ENCODE measurements around the gene RAP2B. TPM values are rescaled to one million over a fixed set of nuclear protein-coding genes. Genes with fewer than 3 reads are reported as not detected.
A peak's percentile ranks its signal among the peaks of the same experiment; 100 is the strongest.

Gene RAP2B
- total RNA-seq, 1 donor from 2014 or later = 12.2 TPM

DNA sequence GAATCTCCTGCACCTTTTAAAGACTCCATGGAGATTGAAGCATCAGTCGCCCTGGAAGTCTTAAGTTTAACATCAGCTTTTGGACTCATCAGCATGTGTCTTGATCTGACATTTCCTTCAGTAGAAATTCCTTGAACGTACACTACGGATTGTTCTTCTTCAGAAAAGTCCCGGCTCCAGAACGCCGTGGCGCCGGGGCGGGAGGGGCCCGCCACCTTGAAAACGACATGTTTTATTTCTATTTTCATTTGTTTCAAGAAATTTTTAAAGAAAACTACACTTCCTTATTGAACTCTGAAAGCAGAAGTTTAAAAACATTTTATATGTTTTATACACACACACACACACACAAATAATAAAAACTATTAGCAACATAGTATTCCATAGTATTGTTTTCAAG is 32.6 kb upstream of the RAP2B start:
- Mint-ChIP-seq H3K36me3 (ENCODE audit: low read depth) (no peaks in the 10 kb centered on the region), H3K27me3 (no peaks in the 10 kb centered on the region), H3K9me3 (peaks cover under 1% of the 10 kb centered on the region), H3K4me3 (no peak overlapping the region), H3K4me1 (no peaks in the 10 kb centered on the region), H3K27ac (no peak overlapping the region)
- no peak for DNase-seq
- TF ChIP-seq, protein P1, sequence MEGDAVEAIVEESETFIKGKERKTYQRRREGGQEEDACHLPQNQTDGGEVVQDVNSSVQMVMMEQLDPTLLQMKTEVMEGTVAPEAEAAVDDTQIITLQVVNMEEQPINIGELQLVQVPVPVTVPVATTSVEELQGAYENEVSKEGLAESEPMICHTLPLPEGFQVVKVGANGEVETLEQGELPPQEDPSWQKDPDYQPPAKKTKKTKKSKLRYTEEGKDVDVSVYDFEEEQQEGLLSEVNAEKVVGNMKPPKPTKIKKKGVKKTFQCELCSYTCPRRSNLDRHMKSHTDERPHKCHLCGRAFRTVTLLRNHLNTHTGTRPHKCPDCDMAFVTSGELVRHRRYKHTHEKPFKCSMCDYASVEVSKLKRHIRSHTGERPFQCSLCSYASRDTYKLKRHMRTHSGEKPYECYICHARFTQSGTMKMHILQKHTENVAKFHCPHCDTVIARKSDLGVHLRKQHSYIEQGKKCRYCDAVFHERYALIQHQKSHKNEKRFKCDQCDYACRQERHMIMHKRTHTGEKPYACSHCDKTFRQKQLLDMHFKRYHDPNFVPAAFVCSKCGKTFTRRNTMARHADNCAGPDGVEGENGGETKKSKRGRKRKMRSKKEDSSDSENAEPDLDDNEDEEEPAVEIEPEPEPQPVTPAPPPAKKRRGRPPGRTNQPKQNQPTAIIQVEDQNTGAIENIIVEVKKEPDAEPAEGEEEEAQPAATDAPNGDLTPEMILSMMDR (IDR thresholded peaks at IDR 0.05) = no peak
- CTCF ChIA-PET = no interaction called here
- intact Hi-C loops (cut with micrococcal nuclease) = no loop called here
- POLR2A ChIA-PET = interaction anchor here (0.6 kb wide), 1 partner anchor 10 kb away, joined by 7 read pairs; no protein-coding TSS in a partner anchor
- ATAC-seq (ENCODE audit: low read depth) = no peak

GRCh38 chr3:153129866-153130265 is 32.2 kb upstream of the RAP2B start:
- Mint-ChIP-seq H3K27me3 (no peaks in the 10 kb centered on the region), H3K9me3 (no peaks in the 10 kb centered on the region), H3K4me1 (no peaks in the 10 kb centered on the region), H3K4me3 (no peak overlapping the region), H3K27ac (no peak overlapping the region), H3K36me3 (ENCODE audit: low read depth) (no peaks in the 10 kb centered on the region)
- intact Hi-C loops (cut with micrococcal nuclease) = no loop called here
- DNase-seq (no peak), ATAC-seq (ENCODE audit: low read depth) (no peak)
- TF ChIP-seq, protein P1 (IDR thresholded peaks at IDR 0.05) = no peak
- ChIA-PET CTCF (no interaction called here), POLR2A (interaction anchor here (1.5 kb wide), 1 partner anchor 31 kb away, joined by 9 read pairs; no protein-coding TSS in a partner anchor)

GRCh38 chr3:153130312-153130977 is 31.6 kb upstream of the RAP2B start:
- ATAC-seq (ENCODE audit: low read depth) = peak; percentile 60
- intact Hi-C loops (cut with micrococcal nuclease) = no loop called here
- TF ChIP-seq, protein P1 (IDR thresholded peaks at IDR 0.05) = no peak

DNA sequence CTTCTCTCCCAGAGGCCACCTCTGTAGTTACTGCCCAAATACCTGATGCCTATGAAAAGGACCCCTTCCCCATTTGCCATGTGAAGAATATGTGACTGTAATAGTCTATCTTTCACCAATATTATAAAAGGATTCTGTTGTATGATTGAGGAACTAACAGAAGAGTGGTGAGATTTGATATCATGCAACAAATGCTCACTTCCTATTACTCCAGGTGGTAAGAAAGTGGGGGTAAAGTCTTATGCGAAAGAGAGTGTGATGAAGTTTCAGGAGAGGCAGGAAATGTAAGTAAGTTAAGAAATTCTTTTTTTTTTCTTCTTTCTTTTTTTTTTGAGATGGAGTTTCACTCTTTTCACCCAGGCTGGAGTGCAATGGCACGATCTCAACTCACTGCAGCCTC is 24.4 kb upstream of the RAP2B start:
- TF ChIP-seq, protein P1 (IDR thresholded peaks at IDR 0.05) = no peak
- intact Hi-C loops (cut with micrococcal nuclease) = no loop called here
- Mint-ChIP-seq H3K9me3 (no peaks in the 10 kb centered on the region), H3K27ac (no peak overlapping the region), H3K36me3 (ENCODE audit: low read depth) (no peaks in the 10 kb centered on the region), H3K27me3 (no peaks in the 10 kb centered on the region), H3K4me1 (peaks cover 5% of the 10 kb centered on the region), H3K4me3 (no peak overlapping the region)
- no peak for DNase-seq
- ChIA-PET CTCF (no interaction called here), POLR2A (interaction anchor here (0.7 kb wide), 1 partner anchor 22 kb away, joined by 4 read pairs; no protein-coding TSS in a partner anchor)
- ATAC-seq (ENCODE audit: low read depth) = peak; percentile 28

More at GRCh38 chr3:153130312-153130977, 31.6 kb upstream of the RAP2B start:
- Mint-ChIP-seq H3K36me3 (ENCODE audit: low read depth) (no peaks in the 10 kb centered on the region), H3K4me1 (no peaks in the 10 kb centered on the region), H3K27me3 (no peaks in the 10 kb centered on the region), H3K4me3 (no peak overlapping the region), H3K27ac (no peak overlapping the region), H3K9me3 (no peaks in the 10 kb centered on the region)
- CTCF ChIA-PET = no interaction called here
- DNase-seq = no peak
- POLR2A ChIA-PET = interaction anchor here (0.5 to 1.5 kb wide), 2 partner anchors 20 to 30 kb away, joined by 4 to 9 read pairs; no protein-coding TSS in a partner anchor

GRCh38 chr3:153138276-153139210 is 23.5 kb upstream of the RAP2B start:
- Mint-ChIP-seq H3K27ac (no peak overlapping the region), H3K27me3 (no peaks in the 10 kb centered on the region), H3K4me1 (peaks cover 5% of the 10 kb centered on the region), H3K9me3 (no peaks in the 10 kb centered on the region), H3K36me3 (ENCODE audit: low read depth) (no peaks in the 10 kb centered on the region), H3K4me3 (no peak overlapping the region)
- POLR2A ChIA-PET = interaction anchor here (0.7 kb wide), 1 partner anchor 21 kb away, joined by 4 read pairs; no protein-coding TSS in a partner anchor
- CTCF ChIA-PET = no interaction called here
- TF ChIP-seq, protein P1 (IDR thresholded peaks at IDR 0.05) = no peak
- no peak for DNase-seq
- no peak for ATAC-seq (ENCODE audit: low read depth)
- intact Hi-C loops (cut with micrococcal nuclease) = no loop called here

Measured in activated B cell treated with CpG ODN at 0.5 μM for 24 hours (primary cell).